GM12878 (cell line): ENCODE data around the gene SNN. TPM values are rescaled to one million over a fixed set of nuclear protein-coding genes. Genes with fewer than 3 reads are reported as not detected.

Source experiments
- ATAC-seq: fragments of 200-7000 bp; cut with Tn5 transposase; 3 replicates; pipeline ENCODE4 v1.9.1; 2020; ENCODE audit warnings: mild to moderate bottlenecking, moderate library complexity
- BruUV-seq: library from RNA; stranded (reverse); fragments of 400-500 nt; replicated peaks from 2 replicates; lab custom pipeline; 2021; lab: Mats Ljungman, UMichigan
- CTCF ChIA-PET: fragments of 300-600 bp; sonication (Branson Sonifier 250); formaldehyde crosslinking; extraction: SDS; loops from one replicate; lab custom pipeline; 2021; ENCODE audit warnings: inconsistent platforms; lab: Yijun Ruan, JAX
- POLR2A ChIA-PET: fragments of 350-600 bp; formaldehyde crosslinking; extraction: SDS; loops from one replicate; lab custom pipeline; 2021; ENCODE audit warnings: inconsistent platforms; lab: Charles Lee
- RAD21 ChIA-PET: fragments of 300-600 bp; sonication (Branson Sonifier 250); formaldehyde crosslinking; loops from one replicate; lab custom pipeline; 2023; ENCODE audit warnings: antibody characterized with exemption; ENCODE audit not compliant: unreplicated experiment; lab: Charles Lee
- SMC1A ChIA-PET: fragments of 300-600 bp; sonication (Branson Sonifier 250); formaldehyde crosslinking; loops from one replicate; lab custom pipeline; 2023; ENCODE audit not compliant: unreplicated experiment, uncharacterized antibody; lab: Charles Lee
- DNase-seq: peaks from one replicate; pipeline ENCODE4 v3.0.0-alpha.2; 2011; ENCODE audit warnings: low read depth, low spot score
- FAIRE-seq: peaks from 3 replicates; lab custom pipeline; 2011; peaks lifted over from hg19 to GRCh38; lab: Jason Lieb, UNC
- H2AFZ ChIP-seq: 2 replicates; pipeline ENCODE4 v1.6.0; 2011; ENCODE audit warnings: low read depth, low read length, control low read depth; ENCODE audit not compliant: control insufficient read depth
- H3K27ac ChIP-seq: 2 replicates; pipeline ENCODE4 v1.5.1; 2011; ENCODE audit warnings: control low read depth; ENCODE audit not compliant: control insufficient read depth, insufficient read depth
- H3K27me3 ChIP-seq, 2 experiments: replicated peaks in 1 of 2; 2 replicates each; pipeline versions ENCODE4 v1.6.0 to v1.6.1; 2011; ENCODE audit warnings: low read length in 1 of 2; ENCODE audit not compliant: control insufficient read depth in 2 of 2, insufficient read depth in 2 of 2
- H3K36me3 ChIP-seq, 2 experiments: 2 replicates each; pipeline ENCODE4 v1.5.1; 2011; ENCODE audit warnings: low read length in 1 of 2; ENCODE audit not compliant: control insufficient read depth in 2 of 2, insufficient read depth in 2 of 2
- H3K4me1 ChIP-seq: 2 replicates; pipeline ENCODE4 v1.6.1; 2011; ENCODE audit warnings: mild to moderate bottlenecking, low read length, moderate library complexity, mixed read lengths; ENCODE audit not compliant: control insufficient read depth, insufficient read depth
- H3K4me2 ChIP-seq: 2 replicates; pipeline ENCODE4 v1.6.0; 2011; ENCODE audit warnings: control low read depth; ENCODE audit not compliant: control insufficient read depth, insufficient read depth
- H3K4me3 ChIP-seq: fragments of 200-600 bp; sonication (generic); 2 replicates; pipeline ENCODE4 v1.5.1; 2016
- H3K79me2 ChIP-seq: 2 replicates; pipeline ENCODE4 v1.6.0; 2011; ENCODE audit warnings: low read length; ENCODE audit not compliant: control insufficient read depth, insufficient read depth
- H3K9ac ChIP-seq: 2 replicates; pipeline ENCODE4 v1.8.0; 2011; ENCODE audit warnings: low read length, control low read depth, mixed read lengths; ENCODE audit not compliant: control insufficient read depth, insufficient read depth
- H3K9me3 ChIP-seq: replicated peaks from 3 replicates; pipeline ENCODE4 v1.5.1; 2011; ENCODE audit warnings: mild to moderate bottlenecking, low read length; ENCODE audit not compliant: control insufficient read depth, insufficient read depth
- H4K20me1 ChIP-seq: 2 replicates; pipeline ENCODE4 v1.6.0; 2011; ENCODE audit not compliant: control insufficient read depth, insufficient read depth
- CBFB ChIP-seq: IDR thresholded peaks from 2 replicates; pipeline ENCODE4 v1.6.1; 2016; ENCODE audit warnings: antibody characterized with exemption, low read depth
- CHD4 ChIP-seq: fragments of 200-600 bp; sonication (generic); IDR thresholded peaks from 2 replicates; pipeline ENCODE4 v1.6.1; 2016; ENCODE audit warnings: mild to moderate bottlenecking
- CREM ChIP-seq: IDR thresholded peaks from 2 replicates; pipeline ENCODE4 v1.6.1; 2014; ENCODE audit warnings: antibody characterized with exemption, low read depth
- ESRRA ChIP-seq: IDR thresholded peaks from 2 replicates; pipeline ENCODE4 v1.6.1; 2012; ENCODE audit warnings: mild to moderate bottlenecking, low read length, improper control_type of control experiment
- IKZF1 ChIP-seq: fragments of 450-650 bp; conservative IDR thresholded peaks from 2 replicates; pipeline ENCODE4 v1.6.1; 2017; ENCODE audit warnings: antibody characterized with exemption, mild to moderate bottlenecking
- KDM1A ChIP-seq: fragments of 200-600 bp; sonication (generic); IDR thresholded peaks from 2 replicates; pipeline ENCODE4 v1.6.1; 2016; ENCODE audit warnings: borderline replicate concordance
- KLF5 ChIP-seq: fragments of 450-650 bp; IDR thresholded peaks from 2 replicates; pipeline ENCODE4 v1.6.1; 2014; ENCODE audit warnings: mild to moderate bottlenecking; ENCODE audit not compliant: partially characterized antibody
- LARP7 ChIP-seq: fragments of 450-650 bp; IDR thresholded peaks from 2 replicates; pipeline ENCODE4 v1.6.1; 2017; ENCODE audit warnings: mild to moderate bottlenecking
- MEF2B ChIP-seq: fragments of 450-650 bp; IDR thresholded peaks from 2 replicates; pipeline ENCODE4 v1.6.1; 2018; ENCODE audit warnings: mild to moderate bottlenecking, moderate library complexity; ENCODE audit not compliant: partially characterized antibody, poor library complexity, severe bottlenecking
- MYB ChIP-seq: fragments of 150-350 bp; IDR thresholded peaks from 2 replicates; pipeline ENCODE4 v1.6.1; 2014; ENCODE audit warnings: mild to moderate bottlenecking, low read depth, low read length, borderline replicate concordance
- NFYA ChIP-seq: IDR thresholded peaks from 2 replicates; pipeline ENCODE4 v1.6.1; 2011; ENCODE audit warnings: low read depth, mild to moderate bottlenecking, low read length, improper control_type of control experiment, borderline replicate concordance
- PML ChIP-seq: IDR thresholded peaks from 2 replicates; pipeline ENCODE4 v1.6.1; 2012; ENCODE audit warnings: low read length, inconsistent platforms
- RAD21 ChIP-seq: IDR thresholded peaks from 2 replicates; pipeline ENCODE4 v1.6.1; 2011; ENCODE audit warnings: mild to moderate bottlenecking, low read depth, low read length, moderate library complexity; ENCODE audit not compliant: insufficient read depth
- RCOR1 ChIP-seq: conservative IDR thresholded peaks from 2 replicates; pipeline ENCODE4 v1.6.1; 2012; ENCODE audit warnings: low read depth, low read length, improper control_type of control experiment
- RELA ChIP-seq: fragments of 450-650 bp; IDR thresholded peaks from 2 replicates; pipeline ENCODE4 v1.8.0; 2014; ENCODE audit warnings: borderline replicate concordance; ENCODE audit not compliant: partially characterized antibody
- SREBF1 ChIP-seq: IDR thresholded peaks from 2 replicates; pipeline ENCODE4 v1.6.1; 2012; ENCODE audit warnings: mild to moderate bottlenecking, low read length
- TBL1XR1 ChIP-seq: IDR thresholded peaks from 2 replicates; pipeline ENCODE4 v1.6.1; 2012; ENCODE audit warnings: low read depth, low read length, improper control_type of control experiment
- WGBS: methylation state at CpG from one replicate; pipeline ENCODE4 v1.1.6; 2016; ENCODE audit warnings: low lambda C conversion rate; ENCODE audit not compliant: insufficient replicate concordance, insufficient coverage; ENCODE audit errors: missing lambda C conversion rate; 5-methylcytosine and 5-hydroxymethylcytosine counted together
- in situ Hi-C: fragments of 300-500 bp; cut with MboI; formaldehyde crosslinking; loops from 9 replicates; pipeline ENCODE4 v1.14.3; 2018; ENCODE audit warnings: mixed read lengths
- intact Hi-C: fragments of 100-400 bp; cut with micrococcal nuclease; formaldehyde crosslinking; loops from one replicate; pipeline ENCODE4 v1.14.2; 2022; ENCODE audit not compliant: unreplicated experiment
- polyA plus RNA-seq, 11 experiments: library from polyadenylated mRNA; depleted of rRNA in 4 of 11; unstranded in 6 of 11; stranded (reverse) in 5 of 11; fragments of >200 nt; fragmentation: Nextera tagmentation in 4 of 11; fragmentation: Illumina TruSeq in 1 of 11; extraction: Ambion mirVana in 4 of 11; extraction: Trizol in 1 of 11; gene quantifications; 1 replicate in 1 of 11; 2 replicates in 10 of 11; pipeline versions ENCODE4 v1.2.1 to v1.2.3, GENCODE V29; 2011 to 2016; ENCODE audit warnings: inconsistent platforms in 2 of 11, missing spikeins in 2 of 11, low read depth in 1 of 11
- total RNA-seq, 4 experiments: library from RNA; depleted of rRNA in 3 of 4; stranded (reverse); fragments of >200 nt in 3 of 4; fragmentation: Illumina TruSeq in 1 of 4; extraction: Trizol in 1 of 4; gene quantifications; 2 replicates each; pipeline versions ENCODE4 v1.2.1 to v1.2.3, GENCODE V29; 2013 to 2021

SNN gene
- total and polyA plus RNA-seq, 10 of the 15 experiments (the other 5 are each of a cell fraction or from before 2014, with no cell fraction given): 2.2 to 43.4 (median 27.8) TPM

DNA sequence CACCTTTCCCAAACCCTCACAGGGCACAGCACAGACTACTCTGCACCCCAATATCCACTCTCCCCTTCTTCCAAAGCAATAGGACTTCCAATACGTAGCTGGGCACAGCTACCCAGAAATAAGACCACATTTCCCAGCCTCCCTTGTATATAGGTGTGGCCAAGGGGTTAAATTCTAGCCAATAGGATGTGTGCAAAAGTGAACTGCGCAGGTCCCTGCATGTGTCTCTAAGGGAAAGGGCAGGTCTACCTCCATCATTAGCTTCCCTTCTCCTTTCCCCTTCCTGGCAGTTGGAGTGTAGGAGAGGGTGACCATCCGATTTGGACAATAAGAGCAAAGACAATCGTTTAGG lies 25.5 kb upstream of the SNN start:
- no peak overlapping the region for H2AFZ ChIP-seq
- no peaks in the 10 kb centered on the region for H4K20me1 ChIP-seq
- intact Hi-C loops: loop anchor here (2.0 to 10.0 kb wide), 3 partner anchors 72 to 235 kb away; no protein-coding TSS in a partner anchor
- DNase-seq: no peak
- RAD21 ChIA-PET: interaction anchor here (0.6 to 4.8 kb wide), 21 partner anchors 32 to 692 kb away, joined by 3 to 44 read pairs (median 4); partner anchors contain the start of gene ZC3H7A
- CTCF ChIA-PET: interaction anchor here (0.6 to 6.1 kb wide), 21 partner anchors 12 to 246 kb away, joined by 3 to 99 read pairs (median 5); no protein-coding TSS in a partner anchor
- no peaks in the 10 kb centered on the region for H3K36me3 ChIP-seq
- in situ Hi-C loops: loop anchor here (5.0 to 10.0 kb wide), 2 partner anchors 110 to 228 kb away; no protein-coding TSS in a partner anchor
- no peaks in the 10 kb centered on the region for H3K27me3 ChIP-seq
- no TSS peak for BruUV-seq
- H3K4me2 ChIP-seq: no peak overlapping the region
- H3K27ac ChIP-seq: no peak overlapping the region
- no peak overlapping the region for H3K4me3 ChIP-seq
- no peak; the same call in 2 of the 3 replicates for ATAC-seq
- WGBS: 25% methylated on average over 4 of the region's 4 CpGs
- POLR2A ChIA-PET: interaction anchor here (0.5 to 0.7 kb wide), 2 partner anchors 26 to 243 kb away, joined by 3 to 7 read pairs; no protein-coding TSS in a partner anchor
- SMC1A ChIA-PET: interaction anchor here (0.8 to 4.6 kb wide), 18 partner anchors 13 to 249 kb away, joined by 3 to 32 read pairs (median 6); no protein-coding TSS in a partner anchor
- H3K79me2 ChIP-seq: no peaks in the 10 kb centered on the region
- no peak overlapping the region for H3K9ac ChIP-seq
- no peak for FAIRE-seq
- H3K9me3 ChIP-seq: no peaks in the 10 kb centered on the region
- TF ChIP-seq SREBF1 (no peak), RAD21 (no peak), ESRRA (no peak), CHD4 (no peak), TBL1XR1 (no peak), PML (no peak), MEF2B (no peak), IKZF1 (no peak), LARP7 (no peak), MYB (no peak), RELA (no peak), CBFB (no peak), CREM (no peak), NFYA (no peak), RCOR1 (no peak), KLF5 (no peak), KDM1A (no peak)
- no peaks in the 10 kb centered on the region for H3K4me1 ChIP-seq
